Kidney (tissue), 14 donors: ENCODE measurements around the gene SPTBN5. TPM values are rescaled to one million over a fixed set of nuclear protein-coding genes. Genes with fewer than 3 reads are reported as not detected.
"Not testable (repeated sequence)": the region's sequence is repeated elsewhere in the genome, so short reads cannot be mapped to it uniquely, and the experiment has no call there.

Experiments
- DNase-seq, 5 donors: peaks; one replicate each; pipeline ENCODE4 v3.0.0-alpha.2; 2013 to 2020
- FAIRE-seq: peaks from 2 replicates; lab custom pipeline; 2012; peaks lifted over from hg19 to GRCh38; lab: Jason Lieb, UNC
- H3K27ac ChIP-seq, 2 donors: one replicate each; pipeline ENCODE4 v1.7.0; 2013; ENCODE audit warnings: low read depth in 2 of 2, low read length in 2 of 2, inconsistent platforms in 1 of 2
- H3K27me3 ChIP-seq: one replicate; pipeline ENCODE4 v1.7.1; 2013; ENCODE audit warnings: low read length, inconsistent platforms; ENCODE audit not compliant: control insufficient read depth, insufficient read depth
- H3K36me3 ChIP-seq, 3 donors: one replicate each; pipeline versions ENCODE4 v1.7.0 to v1.7.1; 2013; ENCODE audit warnings: low read length in 3 of 3, control low read depth in 1 of 3, inconsistent platforms in 1 of 3; ENCODE audit not compliant: insufficient read depth in 3 of 3, control insufficient read depth in 2 of 3
- H3K4me1 ChIP-seq, 3 donors: one replicate each; pipeline versions ENCODE4 v1.7.0 to v1.7.1; 2013; ENCODE audit warnings: low read length in 3 of 3, inconsistent platforms in 1 of 3, low read depth in 1 of 3; ENCODE audit not compliant: control insufficient read depth in 2 of 3, insufficient read depth in 2 of 3
- H3K4me3 ChIP-seq, 3 donors: one replicate each; pipeline versions ENCODE4 v1.7.0 to v1.8.1; 2013; ENCODE audit warnings: low read length in 3 of 3, control low read depth in 1 of 3, inconsistent platforms in 1 of 3
- H3K9ac ChIP-seq, 3 donors: one replicate each; pipeline versions ENCODE4 v1.7.0 to v1.7.1; 2013; ENCODE audit warnings: low read length in 3 of 3, control low read depth in 1 of 3, inconsistent platforms in 1 of 3
- H3K9me3 ChIP-seq, 3 donors: one replicate each; pipeline versions ENCODE4 v1.7.0 to v1.7.1; 2013; ENCODE audit warnings: low read length in 3 of 3, control low read depth in 1 of 3, inconsistent platforms in 1 of 3; ENCODE audit not compliant: control insufficient read depth in 2 of 3, insufficient read depth in 1 of 3
- CTCF ChIP-seq: IDR thresholded peaks from 3 replicates; pipeline ENCODE4 v1.5.1; 2012; ENCODE audit warnings: mild to moderate bottlenecking, moderate library complexity, borderline replicate concordance; ENCODE audit not compliant: insufficient read depth; ENCODE audit errors: extremely low read depth
- intact Hi-C: fragments of 100-400 bp; cut with DNase I; formaldehyde crosslinking; loops from one replicate; pipeline ENCODE4 v1.11.1; 2022
- polyA plus RNA-seq: library from polyadenylated mRNA; stranded (reverse); fragments of 350-450 nt; fragmentation: Illumina TruSeq; extraction: RNeasy Lipid Tissue Mini Kit (QIAGEN cat#74804); gene quantifications from one replicate; pipeline ENCODE4 v1.2.3, GENCODE V29; 2014; ENCODE audit warnings: low read depth, low replicate concordance; ENCODE audit not compliant: insufficient read depth
- total RNA-seq: library from RNA; stranded (reverse); fragmentation: NEBNext Ultra II Directional; extraction: Animal tissue kit (Norgen Biotek cat#: 25700); gene quantifications from one replicate; pipeline ENCODE4 v1.2.1, GENCODE V29; 2021
- donor health status: control.
- donor health status: control.
- donor health status: control.
- donor health status: control.
- donor health status: control.
- donor health status: DM: yes; HTN: yes; CAD: no.
- donor health status: Normal renal cell carcinoma (clear cell type).

Gene SPTBN5
- total and polyA plus RNA-seq, 2 donors from 2014 or later: 1.2 to 2.6 TPM

- FAIRE-seq: no peak
- intact Hi-C loops: no loop called here
- no peaks in the 10 kb centered on the region for H3K9me3 ChIP-seq
- no peak overlapping the region for H3K9ac ChIP-seq
- peaks cover 0 to 6% (median 2%) of the 10 kb centered on the region in 3 donors for H3K4me1 ChIP-seq
- H3K4me3 ChIP-seq: no peak overlapping the region
- no peaks in the 10 kb centered on the region for H3K36me3 ChIP-seq
- TF ChIP-seq CTCF: no peak
- no peak for DNase-seq
- no peaks in the 10 kb centered on the region for H3K27me3 ChIP-seq
- no peak overlapping the region for H3K27ac ChIP-seq
Observed at GRCh38 chr15:41832208-41832607, 61.6 kb downstream of the SPTBN5 start.

GRCh38 chr15:41831291-41831690 lies 62.6 kb downstream of the SPTBN5 start:
- H3K27me3 ChIP-seq, H3K9ac ChIP-seq, H3K27ac ChIP-seq, H3K36me3 ChIP-seq, DNase-seq, intact Hi-C loops, H3K9me3 ChIP-seq, H3K4me3 ChIP-seq, FAIRE-seq, H3K4me1 ChIP-seq: not testable (repeated sequence)

GRCh38 chr15:41829959-41830646 lies 63.8 kb downstream of the SPTBN5 start:
- Histone ChIP-seq H3K4me3 (no peak overlapping the region), H3K27ac (no peak overlapping the region), H3K4me1 (peaks cover 0 to 6% (median 2%) of the 10 kb centered on the region in 3 donors), H3K36me3 (no peaks in the 10 kb centered on the region), H3K9ac (no peak overlapping the region), H3K9me3 (no peaks in the 10 kb centered on the region), H3K27me3 (no peaks in the 10 kb centered on the region)
- no peak for DNase-seq
- no peak for FAIRE-seq
- TF ChIP-seq CTCF: no peak
- intact Hi-C loops: no loop called here

- intact Hi-C loops: no loop called here
- H3K4me1 ChIP-seq: peaks cover 0 to 6% (median 2%) of the 10 kb centered on the region in 3 donors
- no peak for FAIRE-seq
Observed at GRCh38 chr15:41828807-41829141, 65.1 kb downstream of the SPTBN5 start.

More at GRCh38 chr15:41828807-41829141, 65.1 kb downstream of the SPTBN5 start:
- Histone ChIP-seq H3K9me3 (no peaks in the 10 kb centered on the region), H3K27me3 (no peaks in the 10 kb centered on the region), H3K27ac (peak overlapping the region in 1 of 2 donors; percentile 11), H3K9ac (peak overlapping the region; percentile 21 to 77 (median 77)), H3K4me3 (peak overlapping the region; percentile 78 to 86 (median 82)), H3K36me3 (peaks cover 0 to 5% (median 0%) of the 10 kb centered on the region in 3 donors)
- peak in 1 of 5 donors; percentile 28 for DNase-seq
- no peak for TF ChIP-seq CTCF
